COR-L47 (cell line): ENCODE data around the gene SYT1.

ENCODE experiments used
- DNase-seq: peaks from one replicate; lab custom pipeline; 2025; lab: John Stamatoyannopoulos, UW

Gene SYT1

DNA sequence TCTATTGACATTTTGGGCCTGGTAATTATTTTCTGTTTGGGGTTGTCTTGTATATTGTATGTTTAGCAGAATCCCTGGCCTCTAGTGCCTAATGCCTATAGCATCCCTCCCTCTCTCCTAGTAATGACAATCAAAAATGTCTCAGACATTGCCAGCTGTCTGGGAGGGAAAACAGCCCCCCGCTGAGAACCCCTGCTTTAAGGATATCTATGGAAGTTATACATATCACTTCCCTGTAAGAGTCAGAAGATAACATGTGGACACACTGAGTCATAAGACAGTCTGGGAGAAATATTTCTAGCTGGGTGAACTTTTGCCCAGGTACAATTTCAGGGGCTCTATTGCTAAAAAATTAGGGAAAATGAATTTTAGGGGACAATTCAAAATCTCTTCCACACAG is 571.2 kb downstream of the SYT1 start:
- DNase-seq: no peak

DNA sequence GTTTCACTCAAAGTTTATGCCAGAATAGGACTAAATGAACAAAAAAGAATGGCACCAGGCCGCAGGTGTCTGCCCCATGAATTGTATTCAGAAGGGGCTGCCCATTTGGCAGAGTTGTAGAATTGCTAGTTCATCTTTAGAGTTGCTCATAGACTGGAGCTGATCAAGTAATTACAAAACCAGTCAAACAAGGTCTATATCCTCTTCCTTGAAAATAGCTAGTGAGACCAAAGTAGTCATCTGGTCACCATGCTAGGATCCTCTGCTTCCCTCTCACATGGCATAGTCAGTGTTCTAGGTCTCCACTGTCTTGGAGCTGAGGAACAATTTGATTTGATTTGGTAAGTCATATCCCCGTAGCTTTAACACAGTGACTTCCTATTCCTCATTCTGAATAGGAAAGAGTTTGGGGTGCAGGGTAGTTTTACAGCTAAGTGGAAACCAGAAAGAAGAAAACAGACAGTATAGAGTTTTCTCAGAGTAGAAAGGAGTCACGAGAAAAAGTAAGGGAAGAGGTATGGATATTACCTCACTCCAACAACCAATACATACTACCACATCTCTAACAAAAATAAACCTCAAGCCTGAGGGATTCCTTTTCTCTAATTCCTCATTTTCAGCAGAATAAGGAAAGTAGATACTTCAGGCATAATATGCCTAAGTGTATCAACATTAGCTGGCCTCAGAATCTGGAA is 574.1 kb downstream of the SYT1 start:
- no peak for DNase-seq

DNA sequence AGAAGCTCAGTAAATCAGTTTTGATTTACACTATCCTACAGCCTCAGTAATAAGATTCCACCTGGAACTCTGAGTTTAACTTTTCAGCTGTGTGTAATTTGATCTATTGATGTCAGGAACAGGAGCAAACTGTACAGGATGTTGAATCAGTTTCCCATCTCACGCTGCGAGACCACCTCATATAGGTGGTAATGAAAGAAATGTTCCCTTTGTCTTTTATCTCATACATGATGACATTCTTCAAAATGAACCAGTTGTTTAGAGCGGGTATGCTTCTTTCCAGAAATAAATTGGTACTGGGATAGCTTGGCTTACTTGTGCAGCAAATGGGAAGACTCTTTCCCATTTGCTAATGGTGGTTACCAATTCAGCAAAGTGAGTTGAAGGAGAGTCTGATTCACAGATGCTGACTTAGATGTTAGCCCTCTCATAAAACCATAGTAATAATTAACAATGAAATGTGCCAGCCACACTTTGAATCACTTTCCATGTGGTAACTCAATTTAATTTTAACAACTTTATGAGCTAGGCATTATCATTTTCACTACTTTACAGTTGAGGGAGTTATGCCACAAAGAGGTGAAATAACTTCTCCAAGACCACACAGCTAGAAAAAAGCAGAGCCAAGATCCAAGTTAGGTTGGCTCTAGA is 574.7 kb downstream of the SYT1 start:
- no peak for DNase-seq

DNA sequence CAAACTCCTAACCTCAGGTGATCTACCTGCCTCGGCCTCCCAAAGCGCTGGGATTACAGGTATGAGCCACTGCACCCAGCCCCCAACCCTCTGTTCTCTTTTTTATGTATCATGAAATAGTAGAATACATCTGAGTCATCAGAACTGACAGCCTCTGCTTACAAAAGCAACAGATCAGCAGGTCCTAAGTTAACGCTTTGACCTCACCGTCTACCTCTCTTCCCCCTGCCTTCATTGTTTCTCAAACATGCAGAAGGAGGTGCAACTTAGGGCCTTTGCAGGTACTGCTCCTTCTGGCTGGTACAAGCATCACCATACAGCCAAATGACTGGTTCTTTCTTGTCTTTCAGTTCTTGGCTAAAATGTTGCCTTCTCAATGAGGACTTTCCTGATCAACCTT is 577.0 kb downstream of the SYT1 start:
- DNase-seq: no peak

DNA sequence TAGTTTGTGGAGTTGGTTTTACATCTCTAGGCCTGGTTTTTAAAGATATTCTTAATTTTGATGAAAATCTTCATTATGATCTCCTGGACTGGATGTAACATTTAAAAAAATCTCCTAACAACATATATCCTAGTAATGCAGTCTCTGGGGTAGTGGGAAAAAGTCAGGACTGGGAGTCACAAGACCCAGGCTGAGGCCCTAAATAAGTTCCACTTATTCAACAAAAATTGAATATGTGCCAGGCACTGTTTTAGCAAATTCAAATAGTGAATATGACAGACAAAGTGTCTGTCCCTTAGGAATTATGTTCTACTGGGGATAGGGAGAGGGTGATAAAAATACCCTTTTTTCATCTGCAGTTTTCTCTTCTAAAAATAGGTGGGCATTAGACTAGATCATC is 577.8 kb downstream of the SYT1 start:
- no peak for DNase-seq

DNA sequence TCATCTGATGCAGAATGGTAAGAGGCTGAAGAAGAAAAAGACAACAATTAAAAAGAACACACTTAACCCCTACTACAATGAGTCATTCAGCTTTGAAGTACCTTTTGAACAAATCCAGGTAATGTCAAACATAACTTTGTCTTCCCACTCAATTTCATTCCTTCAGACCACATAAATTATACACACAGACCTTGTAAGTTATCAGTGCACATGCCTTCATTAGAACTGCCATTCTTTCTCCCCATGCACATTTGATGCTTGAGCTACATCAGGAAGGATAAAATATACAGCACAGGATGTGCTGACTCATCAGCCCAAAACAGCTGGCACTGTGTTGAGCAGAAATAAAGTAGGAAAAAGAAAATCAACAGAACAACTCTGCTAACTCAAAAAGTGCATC is 579.5 kb downstream of the SYT1 start:
- no peak for DNase-seq

DNA sequence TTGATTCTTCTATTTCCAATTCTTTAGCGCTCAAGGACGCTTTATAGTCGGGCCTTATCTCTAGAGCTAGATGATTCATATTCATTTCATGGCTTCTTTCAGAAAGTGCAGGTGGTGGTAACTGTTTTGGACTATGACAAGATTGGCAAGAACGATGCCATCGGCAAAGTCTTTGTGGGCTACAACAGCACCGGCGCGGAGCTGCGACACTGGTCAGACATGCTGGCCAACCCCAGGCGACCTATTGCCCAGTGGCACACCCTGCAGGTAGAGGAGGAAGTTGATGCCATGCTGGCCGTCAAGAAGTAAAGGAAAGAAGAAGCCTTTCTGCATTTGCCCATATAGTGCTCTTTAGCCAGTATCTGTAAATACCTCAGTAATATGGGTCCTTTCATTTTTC is 584.2 kb downstream of the SYT1 start:
- no peak for DNase-seq

DNA sequence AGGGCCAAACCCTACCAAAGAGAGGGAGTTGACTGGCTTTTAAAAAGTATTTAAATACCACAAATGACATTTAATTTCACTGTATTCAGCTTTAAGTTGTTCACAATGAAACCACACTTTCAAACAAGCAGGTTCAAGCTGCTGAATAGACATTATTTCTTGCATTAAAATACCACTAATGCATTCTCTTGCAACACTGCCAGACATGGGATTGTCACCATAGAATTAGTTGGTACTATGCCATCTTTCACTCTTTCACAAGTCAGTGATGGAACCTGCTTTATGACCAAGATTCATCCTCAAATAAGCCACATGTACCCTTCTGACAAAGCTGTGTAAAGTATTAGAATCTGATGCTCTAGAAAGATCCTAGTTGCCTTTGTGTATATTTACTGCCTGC is 586.8 kb downstream of the SYT1 start:
- no peak for DNase-seq

DNA sequence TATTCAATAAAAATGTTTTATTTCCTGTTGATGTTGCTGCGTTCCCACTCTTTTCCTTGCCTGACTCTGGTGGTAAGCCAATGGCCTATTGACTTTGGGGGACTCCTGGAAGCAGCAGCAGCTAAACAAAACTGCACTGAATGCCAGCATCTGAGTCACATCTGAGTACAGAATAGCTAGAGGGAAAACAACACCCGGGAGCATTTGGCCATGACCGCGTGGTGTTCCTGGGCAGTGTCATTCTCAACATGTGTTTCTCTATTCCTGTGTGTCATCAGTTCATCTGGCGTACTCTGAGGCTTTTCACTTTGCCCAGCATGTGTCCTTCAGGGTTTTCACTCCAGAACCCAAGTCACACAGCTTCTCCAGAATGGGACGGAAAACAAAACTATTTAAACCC is 587.4 kb downstream of the SYT1 start:
- no peak for DNase-seq

DNA sequence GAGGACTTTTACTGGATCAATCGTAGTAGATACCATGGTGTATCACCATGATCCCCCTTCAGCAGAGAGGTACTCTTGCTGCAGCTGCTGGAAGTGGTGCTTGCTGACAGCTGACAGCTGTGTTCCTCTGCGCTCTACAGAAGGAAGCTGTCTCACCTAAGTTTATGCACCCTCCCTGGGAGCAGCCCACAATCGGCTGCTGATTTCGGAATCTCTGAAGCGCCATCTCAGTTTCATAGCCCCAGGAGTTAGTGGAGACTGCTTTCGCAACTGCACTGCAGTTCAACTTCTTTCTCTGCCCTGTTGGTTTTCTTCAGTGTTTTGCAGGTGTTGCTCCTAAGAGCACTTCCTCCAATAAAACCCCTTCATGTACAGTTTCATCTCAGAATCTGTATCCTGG is 588.3 kb downstream of the SYT1 start:
- DNase-seq: no peak

DNA sequence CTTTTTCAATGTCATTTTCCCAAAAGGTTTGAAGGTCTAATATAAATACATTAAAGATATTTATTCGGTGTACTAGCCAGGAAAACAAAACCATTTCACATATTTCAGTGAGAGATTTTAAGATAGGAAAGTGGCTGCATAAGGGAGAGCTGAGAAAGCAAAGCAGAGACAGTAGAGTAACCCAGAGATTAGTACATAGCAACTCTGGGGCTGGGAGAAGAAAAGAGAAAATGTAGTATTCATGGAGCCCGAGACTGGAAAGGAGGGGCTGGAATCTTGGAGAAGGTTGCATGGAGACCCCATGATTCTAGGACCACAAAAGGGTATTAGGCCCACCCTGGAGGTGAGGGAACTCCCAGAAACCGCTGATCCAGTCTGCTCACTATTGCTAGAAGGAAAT is 589.2 kb downstream of the SYT1 start:
- no peak for DNase-seq

DNA sequence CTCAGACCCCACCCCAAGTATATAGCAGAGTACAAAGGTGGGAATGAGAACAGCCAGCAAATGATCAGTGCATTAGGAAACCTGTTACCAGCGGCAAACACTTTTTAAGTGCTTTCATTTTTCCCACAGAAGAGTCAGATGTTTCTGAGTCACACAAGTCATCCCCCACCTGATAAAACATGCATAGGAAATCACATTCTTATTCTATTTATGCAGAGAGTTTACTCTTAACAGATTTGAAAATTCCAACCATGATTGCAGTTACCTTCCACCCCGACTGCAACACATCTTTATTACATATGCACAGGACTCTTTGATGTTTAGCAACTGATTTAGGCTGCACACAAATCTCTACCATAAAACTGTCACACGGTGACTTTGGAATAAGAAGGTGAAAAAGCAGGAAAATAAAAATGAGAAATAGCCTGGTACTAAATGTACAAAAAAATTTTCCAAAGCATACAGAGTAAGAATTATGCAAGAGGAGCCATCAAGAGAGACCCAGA is 589.8 kb downstream of the SYT1 start:
- DNase-seq: no peak

DNA sequence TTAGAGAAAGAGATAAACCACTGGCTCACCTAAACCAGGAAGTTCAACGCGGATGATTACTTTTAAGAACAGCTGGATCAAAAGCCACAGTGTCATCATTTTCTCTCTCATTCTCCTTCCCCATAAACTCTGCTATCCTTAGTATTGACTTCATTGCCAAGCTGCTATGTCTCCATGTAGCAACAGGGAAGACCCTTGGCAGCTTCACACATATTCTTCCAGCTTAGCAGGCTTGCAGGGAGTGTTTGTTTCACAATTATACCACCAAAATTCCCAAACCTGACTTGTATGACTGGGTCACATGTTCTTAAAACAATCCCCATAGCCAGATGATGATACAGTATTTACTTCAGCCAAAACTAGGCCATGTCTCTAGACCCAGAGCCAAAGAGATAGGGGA is 590.7 kb downstream of the SYT1 start:
- no peak for DNase-seq

DNA sequence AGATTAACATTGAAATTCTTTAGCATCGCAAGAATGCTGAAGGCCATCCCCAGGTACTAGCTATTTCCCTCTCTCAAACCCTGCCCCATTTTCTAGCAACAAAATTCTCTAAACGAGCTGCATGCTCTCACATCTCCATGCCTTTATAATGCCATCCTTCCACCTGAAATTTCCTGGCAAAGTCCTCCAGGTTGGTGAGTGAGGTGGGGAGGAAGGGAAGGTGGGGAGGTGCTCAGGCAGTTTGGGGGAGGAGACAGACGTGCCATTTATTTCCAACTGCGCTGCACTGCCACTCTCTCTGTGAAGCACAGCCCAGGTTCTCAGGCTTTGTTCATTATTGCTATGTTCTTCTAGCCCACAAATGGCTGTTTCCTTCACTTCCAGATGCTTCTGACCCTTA is 617.7 kb downstream of the SYT1 start:
- DNase-seq: no peak

DNA sequence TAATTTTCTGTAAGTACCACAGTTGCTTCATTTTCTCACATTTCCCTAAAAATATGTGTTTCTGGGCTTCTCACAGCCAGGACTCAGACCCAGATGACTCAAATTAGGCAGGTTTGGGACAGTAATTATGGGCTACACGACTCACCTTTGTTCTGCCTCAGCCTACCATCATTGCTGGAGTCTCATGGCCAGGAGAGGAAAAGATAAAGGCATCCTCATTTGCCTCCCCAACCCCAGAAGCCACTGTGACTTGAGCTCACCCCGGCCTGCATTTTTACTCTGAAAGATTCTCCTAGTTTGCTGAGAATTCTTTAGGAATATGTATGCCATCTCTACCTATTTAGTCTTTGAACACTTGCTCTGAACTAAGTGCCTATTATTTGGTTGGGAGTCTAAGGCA is 618.3 kb downstream of the SYT1 start:
- DNase-seq: no peak

DNA sequence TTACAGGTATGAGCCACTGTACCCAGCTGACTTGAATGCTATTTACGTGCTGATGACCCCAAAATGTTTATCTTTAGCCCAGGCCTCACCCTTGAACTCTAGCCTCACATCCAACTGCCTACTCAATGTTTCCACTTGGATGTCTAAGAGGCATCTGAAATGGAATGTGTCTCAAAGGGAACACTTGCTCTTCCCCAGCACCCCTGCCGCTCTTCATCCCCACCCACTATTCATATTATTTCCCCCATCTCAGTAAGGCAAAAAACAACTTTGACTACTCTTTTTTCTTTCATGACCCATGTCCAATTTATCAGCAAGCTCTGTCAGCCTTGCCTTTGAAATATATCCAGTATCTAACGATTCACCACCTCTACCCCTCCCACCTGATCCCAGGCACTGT is 621.6 kb downstream of the SYT1 start:
- no peak for DNase-seq

DNA sequence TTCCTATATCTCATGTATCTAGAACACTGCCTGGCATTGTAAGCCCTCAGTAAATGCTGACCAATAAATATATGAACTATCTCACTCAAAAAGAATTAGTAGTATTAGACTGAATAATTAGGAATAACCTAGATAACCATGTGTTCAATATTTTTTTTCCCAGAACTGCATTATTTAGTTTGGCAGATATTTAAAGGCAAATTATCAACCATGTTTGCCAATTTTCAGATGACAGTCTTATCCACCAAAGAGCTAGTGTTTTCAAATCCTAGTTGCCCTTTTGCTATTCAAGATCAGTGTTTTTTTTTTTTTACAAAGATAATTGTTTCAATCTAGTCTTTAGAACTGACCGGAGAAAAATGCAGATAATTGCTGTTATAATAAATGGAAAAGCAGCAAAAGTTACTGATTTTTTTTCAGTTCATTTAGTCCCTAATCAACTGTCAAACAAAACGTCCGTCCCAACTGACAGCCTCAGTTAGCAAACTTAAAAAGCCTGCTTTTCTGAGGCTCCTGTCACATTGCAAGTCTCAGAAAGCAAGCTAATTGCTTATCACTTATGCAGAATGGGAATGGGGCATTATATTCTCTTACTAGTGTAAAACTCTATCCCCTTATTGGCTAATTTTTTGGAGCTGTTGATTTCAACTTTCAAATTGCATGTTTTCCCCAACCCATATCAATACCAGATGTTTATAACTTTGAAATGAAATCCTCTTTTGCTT is 623.0 kb downstream of the SYT1 start:
- DNase-seq: no peak
